ENCODE data around the gene HBS1L. TPM values are rescaled to one million over a fixed set of nuclear protein-coding genes. Genes with fewer than 3 reads are reported as not detected.

HBS1L gene
- total and polyA plus RNA-seq, 2 experiments from 2014 or later, result 43.0 to 70.6 TPM

DNA sequence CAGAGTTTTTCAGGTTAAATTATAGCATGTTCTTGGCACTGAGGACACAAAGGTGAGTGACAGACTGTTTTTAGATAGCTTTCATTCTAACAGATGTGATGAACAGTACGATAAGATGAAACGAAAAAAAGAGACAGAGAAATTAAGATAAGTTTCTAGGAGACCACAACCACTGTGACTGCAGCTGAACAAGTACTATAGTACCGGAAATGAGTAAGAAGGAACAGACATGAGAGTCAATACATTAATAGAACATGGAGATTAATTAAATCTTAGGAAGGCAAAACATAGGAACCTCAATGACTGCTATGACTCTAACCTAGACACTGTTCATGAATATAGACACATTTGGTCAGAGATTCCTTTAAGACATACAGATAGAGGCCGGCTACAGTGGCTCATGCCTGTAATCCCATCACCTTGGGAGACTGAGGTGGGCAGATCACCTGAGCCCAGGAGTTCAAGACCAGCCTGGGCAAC lies 40.2 kb downstream of the HBS1L start:
- no peak for TF ChIP-seq EZH2 (IDR thresholded peaks at IDR 0.05; ENCODE audit: borderline replicate concordance)
- TF ChIP-seq, protein P1, sequence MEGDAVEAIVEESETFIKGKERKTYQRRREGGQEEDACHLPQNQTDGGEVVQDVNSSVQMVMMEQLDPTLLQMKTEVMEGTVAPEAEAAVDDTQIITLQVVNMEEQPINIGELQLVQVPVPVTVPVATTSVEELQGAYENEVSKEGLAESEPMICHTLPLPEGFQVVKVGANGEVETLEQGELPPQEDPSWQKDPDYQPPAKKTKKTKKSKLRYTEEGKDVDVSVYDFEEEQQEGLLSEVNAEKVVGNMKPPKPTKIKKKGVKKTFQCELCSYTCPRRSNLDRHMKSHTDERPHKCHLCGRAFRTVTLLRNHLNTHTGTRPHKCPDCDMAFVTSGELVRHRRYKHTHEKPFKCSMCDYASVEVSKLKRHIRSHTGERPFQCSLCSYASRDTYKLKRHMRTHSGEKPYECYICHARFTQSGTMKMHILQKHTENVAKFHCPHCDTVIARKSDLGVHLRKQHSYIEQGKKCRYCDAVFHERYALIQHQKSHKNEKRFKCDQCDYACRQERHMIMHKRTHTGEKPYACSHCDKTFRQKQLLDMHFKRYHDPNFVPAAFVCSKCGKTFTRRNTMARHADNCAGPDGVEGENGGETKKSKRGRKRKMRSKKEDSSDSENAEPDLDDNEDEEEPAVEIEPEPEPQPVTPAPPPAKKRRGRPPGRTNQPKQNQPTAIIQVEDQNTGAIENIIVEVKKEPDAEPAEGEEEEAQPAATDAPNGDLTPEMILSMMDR (IDR thresholded peaks at IDR 0.05; ENCODE audit: poor library complexity), result no peak
- TF ChIP-seq EZH2phosphoT487 (IDR thresholded peaks at IDR 0.05; ENCODE audit: low read depth, severe bottlenecking, unreplicated experiment), result no peak
- no peaks in the 10 kb centered on the region for H4K20me1 ChIP-seq (ENCODE audit: insufficient read depth, poor library complexity, severe bottlenecking)
- no peak overlapping the region for H3K27ac ChIP-seq
- no peaks in the 10 kb centered on the region for H3K4me1 ChIP-seq (ENCODE audit: insufficient read depth)
- H3K9me3 ChIP-seq (ENCODE audit: low read depth), result no peaks in the 10 kb centered on the region
- no peak overlapping the region for H3K4me2 ChIP-seq
- H3K79me2 ChIP-seq, result peaks cover 5% of the 10 kb centered on the region
- H2AFZ ChIP-seq, result no peak overlapping the region
- no peaks in the 10 kb centered on the region for H3K36me3 ChIP-seq (replicated peaks; ENCODE audit: insufficient read depth, low read depth)
- H3K4me3 ChIP-seq, result no peak overlapping the region
- DNase-seq (ENCODE audit: low spot score), result no peak
- 96% methylated on average over 4 of the region's 4 CpGs for WGBS (ENCODE audit: low lambda C conversion rate, missing lambda C conversion rate)
- H3K9me2 ChIP-seq (replicated peaks; ENCODE audit: insufficient read depth), result no peaks in the 10 kb centered on the region
- H3K27me3 ChIP-seq, result no peaks in the 10 kb centered on the region

DNA sequence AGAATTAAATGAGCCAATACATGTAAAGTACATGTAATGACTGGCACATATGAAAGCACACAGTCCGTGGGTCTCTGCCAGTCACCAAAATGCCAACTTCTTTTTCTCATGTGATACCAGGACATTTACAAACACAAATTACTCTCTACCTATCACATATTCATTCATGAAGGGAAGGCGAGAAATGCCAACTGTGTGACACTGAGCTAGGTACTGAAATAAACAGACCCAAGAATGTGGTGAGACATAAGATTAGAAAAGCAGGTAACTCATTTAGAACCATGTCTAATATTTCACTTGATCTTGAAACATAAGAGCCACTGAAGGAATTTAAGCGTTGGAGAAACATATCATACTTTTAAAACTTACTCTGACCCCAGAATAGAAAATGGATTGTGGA lies 41.4 kb downstream of the HBS1L start:
- Histone ChIP-seq H3K9me3 (ENCODE audit: low read depth) (no peaks in the 10 kb centered on the region), H3K27me3 (no peaks in the 10 kb centered on the region), H3K36me3 (replicated peaks; ENCODE audit: insufficient read depth, low read depth) (no peaks in the 10 kb centered on the region), H3K27ac (no peak overlapping the region), H3K79me2 (peaks cover 5% of the 10 kb centered on the region), H3K4me3 (no peak overlapping the region), H3K4me1 (ENCODE audit: insufficient read depth) (peaks cover 1% of the 10 kb centered on the region), H2AFZ (no peak overlapping the region), H4K20me1 (ENCODE audit: insufficient read depth, poor library complexity, severe bottlenecking) (no peaks in the 10 kb centered on the region), H3K9me2 (replicated peaks; ENCODE audit: insufficient read depth) (no peaks in the 10 kb centered on the region), H3K4me2 (no peak overlapping the region)
- TF ChIP-seq, protein P1 (IDR thresholded peaks at IDR 0.05; ENCODE audit: poor library complexity), result no peak
- no peak for TF ChIP-seq EZH2phosphoT487 (IDR thresholded peaks at IDR 0.05; ENCODE audit: low read depth, severe bottlenecking, unreplicated experiment)
- no peak for TF ChIP-seq EZH2 (IDR thresholded peaks at IDR 0.05; ENCODE audit: borderline replicate concordance)
- no peak for DNase-seq (ENCODE audit: low spot score)
- 94% methylated on average over 3 of the region's 3 CpGs for whole genome bisulfite sequencing (ENCODE audit: low lambda C conversion rate, missing lambda C conversion rate)

DNA sequence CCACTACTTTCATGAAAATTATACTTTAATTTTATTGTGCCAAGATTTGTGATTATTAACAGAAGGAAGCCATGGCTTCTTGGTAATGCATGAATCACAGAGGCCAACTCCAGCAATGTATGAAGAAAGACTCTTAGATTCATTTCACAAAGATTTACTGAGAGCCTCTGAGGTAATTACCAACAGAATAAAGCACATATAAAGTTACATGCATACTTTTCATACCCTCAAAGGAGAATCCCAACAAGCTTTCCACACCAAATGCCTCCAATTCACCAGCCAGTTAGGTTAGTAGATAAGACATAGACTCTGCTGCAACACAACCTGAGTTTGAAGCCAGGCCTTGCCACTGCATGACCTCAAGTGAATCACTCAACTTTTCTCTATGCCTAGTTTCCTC lies 41.9 kb downstream of the HBS1L start:
- Histone ChIP-seq H3K4me3 (no peak overlapping the region), H3K4me2 (no peak overlapping the region), H4K20me1 (ENCODE audit: insufficient read depth, poor library complexity, severe bottlenecking) (no peaks in the 10 kb centered on the region), H3K79me2 (peaks cover 5% of the 10 kb centered on the region), H3K4me1 (ENCODE audit: insufficient read depth) (peaks cover 5% of the 10 kb centered on the region), H2AFZ (no peak overlapping the region), H3K36me3 (replicated peaks; ENCODE audit: insufficient read depth, low read depth) (no peaks in the 10 kb centered on the region), H3K9me2 (replicated peaks; ENCODE audit: insufficient read depth) (no peaks in the 10 kb centered on the region), H3K27ac (no peak overlapping the region), H3K9me3 (ENCODE audit: low read depth) (no peaks in the 10 kb centered on the region), H3K27me3 (no peaks in the 10 kb centered on the region)
- no peak for TF ChIP-seq EZH2 (IDR thresholded peaks at IDR 0.05; ENCODE audit: borderline replicate concordance)
- no peak for TF ChIP-seq EZH2phosphoT487 (IDR thresholded peaks at IDR 0.05; ENCODE audit: low read depth, severe bottlenecking, unreplicated experiment)
- TF ChIP-seq, protein P1 (IDR thresholded peaks at IDR 0.05; ENCODE audit: poor library complexity), result no peak
- DNase-seq (ENCODE audit: low spot score), result no peak

DNA sequence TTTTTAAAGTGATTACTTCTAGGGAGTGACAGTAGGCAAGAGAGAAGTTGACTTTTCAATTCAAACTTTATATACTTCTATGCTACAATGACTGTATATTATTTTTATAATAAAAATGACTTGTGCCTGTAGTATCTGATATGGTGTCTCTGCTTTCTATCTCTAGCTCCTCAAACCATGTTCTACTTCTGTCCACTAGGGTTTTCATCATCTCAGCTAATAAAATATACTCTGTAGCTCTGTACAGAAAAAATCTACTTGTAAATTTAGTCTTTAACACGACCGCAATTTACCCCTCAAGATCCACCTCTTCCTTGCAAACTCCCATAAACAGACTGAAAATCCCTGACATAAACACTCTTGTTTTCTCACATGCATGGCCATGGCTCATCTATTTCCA lies 42.3 kb downstream of the HBS1L start:
- Histone ChIP-seq H3K4me2 (no peak overlapping the region), H3K9me3 (ENCODE audit: low read depth) (no peaks in the 10 kb centered on the region), H3K36me3 (replicated peaks; ENCODE audit: insufficient read depth, low read depth) (no peaks in the 10 kb centered on the region), H3K79me2 (peaks cover 5% of the 10 kb centered on the region), H3K27me3 (no peaks in the 10 kb centered on the region), H3K4me1 (ENCODE audit: insufficient read depth) (peaks cover 5% of the 10 kb centered on the region), H3K4me3 (no peak overlapping the region), H2AFZ (no peak overlapping the region), H3K27ac (no peak overlapping the region), H4K20me1 (ENCODE audit: insufficient read depth, poor library complexity, severe bottlenecking) (no peaks in the 10 kb centered on the region), H3K9me2 (replicated peaks; ENCODE audit: insufficient read depth) (no peaks in the 10 kb centered on the region)
- no peak for DNase-seq (ENCODE audit: low spot score)
- TF ChIP-seq EZH2 (IDR thresholded peaks at IDR 0.05; ENCODE audit: borderline replicate concordance) (no peak), EZH2phosphoT487 (IDR thresholded peaks at IDR 0.05; ENCODE audit: low read depth, severe bottlenecking, unreplicated experiment) (no peak)
- TF ChIP-seq, protein P1 (IDR thresholded peaks at IDR 0.05; ENCODE audit: poor library complexity), result no peak
- WGBS (ENCODE audit: low lambda C conversion rate, missing lambda C conversion rate), result 79% methylated on average over 2 of the region's 2 CpGs

All from hepatocyte (in vitro differentiated cells).